ENCODE measurements around the gene GPR139.

The GPR139 gene

GRCh38 chr16:20029611-20030010 is 44.1 kb downstream of the GPR139 start:
- no peaks in the 10 kb centered on the region for H3K9me3 ChIP-seq (ENCODE audit: control insufficient read depth, insufficient read depth, low read depth, low read length)
- TF ChIP-seq ZNF16 (tag by site-specific recombination; IDR thresholded peaks at IDR 0.05; ENCODE audit: low read depth): no peak
- no peak for TF ChIP-seq HOXA7 (CRISPR knock-in tag; IDR thresholded peaks at IDR 0.05; ENCODE audit: borderline replicate concordance)
- no peak for TF ChIP-seq ZNF354C (tag by site-specific recombination; IDR thresholded peaks at IDR 0.05; ENCODE audit: borderline replicate concordance, low read depth)
- no peak for TF ChIP-seq OSR2 (tag by site-specific recombination; IDR thresholded peaks at IDR 0.05)
- no peak for TF ChIP-seq ZNF19 (tag by site-specific recombination; IDR thresholded peaks at IDR 0.05; ENCODE audit: low read depth)
- no peak overlapping the region for H3K4me3 ChIP-seq (ENCODE audit: low read depth, low read length)
- H3K4me1 ChIP-seq (ENCODE audit: control insufficient read depth, insufficient read depth, low read length): no peaks in the 10 kb centered on the region
- no peak overlapping the region for H3K27ac ChIP-seq (ENCODE audit: extremely low read depth, low read depth, low read length)
- H3K36me3 ChIP-seq (ENCODE audit: control insufficient read depth in 2 of 2, insufficient read depth in 1 of 2, low read length in 2 of 2): no peaks in the 10 kb centered on the region
- CTCF ChIA-PET: no interaction called here
- POLR2A ChIA-PET: no interaction called here

DNA sequence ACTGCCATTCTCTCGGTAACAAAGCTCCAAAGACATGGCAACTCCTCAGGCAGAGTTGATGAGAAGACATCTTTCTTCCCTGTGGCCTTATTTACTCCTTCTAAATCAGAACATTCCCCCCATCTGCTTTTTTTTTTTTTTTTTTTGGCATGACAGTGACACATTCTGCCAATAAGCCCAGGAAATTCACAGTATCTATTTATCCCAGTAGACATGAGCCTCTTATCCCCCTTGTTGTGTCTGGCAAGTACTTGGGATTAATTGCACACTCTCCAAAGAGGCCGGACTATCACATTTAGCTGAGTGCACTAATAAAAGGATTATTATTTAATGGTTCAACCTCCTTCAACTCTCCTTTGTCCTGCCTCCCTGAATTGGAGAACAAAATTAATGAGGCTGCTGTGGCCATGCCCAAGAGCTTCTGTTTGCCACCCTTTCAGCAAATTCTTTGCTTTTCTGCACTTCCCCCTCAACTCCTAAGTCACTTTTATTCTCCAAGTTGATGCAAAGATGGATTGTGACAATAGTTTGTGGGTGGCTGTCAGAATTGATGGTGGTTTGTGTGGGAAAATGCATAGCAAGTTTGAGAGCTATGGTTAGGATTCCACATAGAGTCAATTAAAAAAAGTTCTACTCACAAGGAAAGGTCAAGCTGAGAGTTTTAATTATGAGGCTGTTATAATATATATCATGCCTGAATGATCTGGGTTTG is 47.2 kb downstream of the GPR139 start:
- TF ChIP-seq ZBTB8A (tag by site-specific recombination; IDR thresholded peaks at IDR 0.05) (no peak), ZBTB10 (tag by site-specific recombination; IDR thresholded peaks at IDR 0.05) (no peak), ZNF26 (tag by site-specific recombination; IDR thresholded peaks at IDR 0.05) (no peak)
- TF ChIP-seq, protein P1, sequence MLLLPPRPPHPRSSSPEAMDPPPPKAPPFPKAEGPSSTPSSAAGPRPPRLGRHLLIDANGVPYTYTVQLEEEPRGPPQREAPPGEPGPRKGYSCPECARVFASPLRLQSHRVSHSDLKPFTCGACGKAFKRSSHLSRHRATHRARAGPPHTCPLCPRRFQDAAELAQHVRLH (tag by site-specific recombination; IDR thresholded peaks at IDR 0.05): no peak
- Histone ChIP-seq H3K4me3 (ENCODE audit: low read depth, low read length) (no peak overlapping the region), H3K27ac (ENCODE audit: extremely low read depth, low read depth, low read length) (no peak overlapping the region), H3K36me3 (ENCODE audit: control insufficient read depth in 2 of 2, insufficient read depth in 1 of 2, low read length in 2 of 2) (no peaks in the 10 kb centered on the region), H3K9me3 (ENCODE audit: control insufficient read depth, insufficient read depth, low read depth, low read length) (no peaks in the 10 kb centered on the region), H3K4me1 (ENCODE audit: control insufficient read depth, insufficient read depth, low read length) (no peaks in the 10 kb centered on the region)
- POLR2A ChIA-PET: no interaction called here
- CTCF ChIA-PET: interaction anchor here (0.6 to 0.7 kb wide), 3 partner anchors 11 to 525 kb away, joined by 3 read pairs; no protein-coding TSS in a partner anchor

DNA sequence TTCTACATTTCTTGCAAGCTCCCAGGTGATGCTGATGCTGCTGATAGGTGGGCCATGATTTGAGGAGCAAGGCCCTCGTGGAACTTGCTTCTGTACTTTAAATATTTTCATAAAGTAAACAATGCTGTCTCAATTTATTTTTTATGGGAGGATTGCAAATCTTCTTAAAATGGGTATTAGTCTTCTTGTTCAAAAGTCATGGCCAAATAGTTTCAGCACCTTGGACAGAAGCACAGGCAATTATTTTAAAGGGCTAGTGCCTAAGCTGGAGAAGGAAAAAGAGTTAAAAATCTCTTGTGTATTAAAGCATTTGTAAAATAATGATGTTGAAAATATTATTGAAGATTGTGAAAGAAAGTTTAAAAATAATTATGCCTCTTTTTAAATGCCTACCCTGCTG is 50.5 kb downstream of the GPR139 start:
- ChIA-PET CTCF (interaction anchor here (0.6 kb wide), 1 partner anchor 51 kb away, joined by 3 read pairs; no protein-coding TSS in a partner anchor), POLR2A (no interaction called here)
- H3K4me1 ChIP-seq (ENCODE audit: control insufficient read depth, insufficient read depth, low read length): no peaks in the 10 kb centered on the region
- TF ChIP-seq ZNF37A (tag by site-specific recombination; IDR thresholded peaks at IDR 0.05): no peak
- TF ChIP-seq, protein P2, sequence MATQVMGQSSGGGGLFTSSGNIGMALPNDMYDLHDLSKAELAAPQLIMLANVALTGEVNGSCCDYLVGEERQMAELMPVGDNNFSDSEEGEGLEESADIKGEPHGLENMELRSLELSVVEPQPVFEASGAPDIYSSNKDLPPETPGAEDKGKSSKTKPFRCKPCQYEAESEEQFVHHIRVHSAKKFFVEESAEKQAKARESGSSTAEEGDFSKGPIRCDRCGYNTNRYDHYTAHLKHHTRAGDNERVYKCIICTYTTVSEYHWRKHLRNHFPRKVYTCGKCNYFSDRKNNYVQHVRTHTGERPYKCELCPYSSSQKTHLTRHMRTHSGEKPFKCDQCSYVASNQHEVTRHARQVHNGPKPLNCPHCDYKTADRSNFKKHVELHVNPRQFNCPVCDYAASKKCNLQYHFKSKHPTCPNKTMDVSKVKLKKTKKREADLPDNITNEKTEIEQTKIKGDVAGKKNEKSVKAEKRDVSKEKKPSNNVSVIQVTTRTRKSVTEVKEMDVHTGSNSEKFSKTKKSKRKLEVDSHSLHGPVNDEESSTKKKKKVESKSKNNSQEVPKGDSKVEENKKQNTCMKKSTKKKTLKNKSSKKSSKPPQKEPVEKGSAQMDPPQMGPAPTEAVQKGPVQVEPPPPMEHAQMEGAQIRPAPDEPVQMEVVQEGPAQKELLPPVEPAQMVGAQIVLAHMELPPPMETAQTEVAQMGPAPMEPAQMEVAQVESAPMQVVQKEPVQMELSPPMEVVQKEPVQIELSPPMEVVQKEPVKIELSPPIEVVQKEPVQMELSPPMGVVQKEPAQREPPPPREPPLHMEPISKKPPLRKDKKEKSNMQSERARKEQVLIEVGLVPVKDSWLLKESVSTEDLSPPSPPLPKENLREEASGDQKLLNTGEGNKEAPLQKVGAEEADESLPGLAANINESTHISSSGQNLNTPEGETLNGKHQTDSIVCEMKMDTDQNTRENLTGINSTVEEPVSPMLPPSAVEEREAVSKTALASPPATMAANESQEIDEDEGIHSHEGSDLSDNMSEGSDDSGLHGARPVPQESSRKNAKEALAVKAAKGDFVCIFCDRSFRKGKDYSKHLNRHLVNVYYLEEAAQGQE (tag by site-specific recombination; IDR thresholded peaks at IDR 0.05): peak; percentile 87
- H3K36me3 ChIP-seq (ENCODE audit: control insufficient read depth in 2 of 2, insufficient read depth in 1 of 2, low read length in 2 of 2): no peaks in the 10 kb centered on the region
- H3K9me3 ChIP-seq (ENCODE audit: control insufficient read depth, insufficient read depth, low read depth, low read length): no peaks in the 10 kb centered on the region
- no peak overlapping the region for H3K4me3 ChIP-seq (ENCODE audit: low read depth, low read length)
- no peak overlapping the region for H3K27ac ChIP-seq (ENCODE audit: extremely low read depth, low read depth, low read length)
